GM12875 (cell line): ENCODE measurements around the gene TSLP.

Experiments used
- H3K4me3 ChIP-seq: one replicate; pipeline ENCODE4 v1.5.1; 2011; ENCODE audit warnings: low read depth, low read length, control low read depth
- CTCF ChIP-seq: IDR thresholded peaks from 2 replicates; pipeline ENCODE4 v1.5.1; 2011; ENCODE audit warnings: low read depth, mild to moderate bottlenecking, control low read depth, inconsistent platforms, low read length, moderate library complexity, borderline replicate concordance; ENCODE audit not compliant: insufficient read depth

TSLP gene

GRCh38 chr5:111095982-111096381 lies 24.5 kb downstream of the TSLP start:
- no peak for TF ChIP-seq CTCF

GRCh38 chr5:111099058-111099778 lies 27.7 kb downstream of the TSLP start:
- no peak overlapping the region for H3K4me3 ChIP-seq
- TF ChIP-seq CTCF: no peak

More at GRCh38 chr5:111095982-111096381, 24.5 kb downstream of the TSLP start:
- H3K4me3 ChIP-seq: no peak overlapping the region

GRCh38 chr5:111106320-111106948 lies 34.9 kb downstream of the TSLP start:
- no peak for TF ChIP-seq CTCF

GRCh38 chr5:111107371-111107770 lies 35.9 kb downstream of the TSLP start:
- no peak overlapping the region for H3K4me3 ChIP-seq
- TF ChIP-seq CTCF: no peak

More at GRCh38 chr5:111106320-111106948, 34.9 kb downstream of the TSLP start:
- H3K4me3 ChIP-seq: no peak overlapping the region

GRCh38 chr5:111111956-111112355 lies 40.4 kb downstream of the TSLP start:
- no peak overlapping the region for H3K4me3 ChIP-seq
- TF ChIP-seq CTCF: no peak

GRCh38 chr5:111113678-111114077 lies 42.2 kb downstream of the TSLP start:
- TF ChIP-seq CTCF: no peak
- no peak overlapping the region for H3K4me3 ChIP-seq

- no peak overlapping the region for H3K4me3 ChIP-seq
- TF ChIP-seq CTCF: no peak
Observed at GRCh38 chr5:111115229-111115628, 43.7 kb downstream of the TSLP start.
